IMR-90 (cell line): ENCODE data around the gene PON2. TPM values are rescaled to one million over a fixed set of nuclear protein-coding genes. Genes with fewer than 3 reads are reported as not detected.

Experiments
- ATAC-seq: fragments of 200-7000 bp; cut with Tn5 transposase; 2 replicates; pipeline ENCODE4 v1.9.1; 2020; ENCODE audit warnings: low read depth, mild to moderate bottlenecking, moderate library complexity
- BruUV-seq: library from RNA; stranded (reverse); fragments of 400-500 nt; replicated peaks from 2 replicates; lab custom pipeline; 2021; lab: Mats Ljungman, UMichigan
- CTCF ChIA-PET: fragments of 300-600 bp; formaldehyde crosslinking; extraction: SDS; loops from one replicate; lab custom pipeline; 2021; ENCODE audit warnings: antibody characterized with exemption; lab: Yijun Ruan, JAX
- POLR2A ChIA-PET: fragments of 300-600 bp; sonication (Branson Sonifier 250); formaldehyde crosslinking; loops from one replicate; lab custom pipeline; 2022; ENCODE audit warnings: antibody characterized with exemption; ENCODE audit not compliant: unreplicated experiment; lab: Charles Lee
- DNase-seq: peaks from one replicate; pipeline ENCODE4 v3.0.0; 2013
- H2AFZ ChIP-seq: replicated peaks from 2 replicates; pipeline ENCODE3; 2013; ENCODE audit warnings: low read length, mild to moderate bottlenecking; ENCODE audit not compliant: poor library complexity
- H2AK5ac ChIP-seq: 2 replicates; pipeline ENCODE4 v1.6.1; 2013; ENCODE audit warnings: low read depth, low read length, inconsistent platforms
- H2AK9ac ChIP-seq: replicated peaks from 2 replicates; pipeline ENCODE3; 2013; ENCODE audit warnings: mild to moderate bottlenecking, low read depth, low read length, moderate library complexity; ENCODE audit not compliant: poor library complexity
- H2BK120ac ChIP-seq: 2 replicates; pipeline ENCODE4 v1.6.1; 2013; ENCODE audit warnings: low read depth, low read length, inconsistent platforms
- H2BK15ac ChIP-seq: 3 replicates; pipeline ENCODE4 v1.6.1; 2013; ENCODE audit warnings: low read depth, low read length, inconsistent platforms
- H2BK20ac ChIP-seq: 2 replicates; pipeline ENCODE4 v1.6.1; 2013; ENCODE audit warnings: low read depth, mild to moderate bottlenecking, inconsistent platforms, low read length, moderate library complexity
- H2BK5ac ChIP-seq: 2 replicates; pipeline ENCODE4 v1.6.1; 2013; ENCODE audit warnings: mild to moderate bottlenecking, low read depth, low read length, inconsistent platforms; ENCODE audit not compliant: poor library complexity, severe bottlenecking
- H3K14ac ChIP-seq: replicated peaks from 2 replicates; pipeline ENCODE4 v1.6.1; 2013; ENCODE audit warnings: low read depth, low read length, inconsistent platforms
- H3K18ac ChIP-seq: 2 replicates; pipeline ENCODE4 v1.6.1; 2013; ENCODE audit warnings: low read depth, low read length, control low read depth
- H3K23ac ChIP-seq: 2 replicates; pipeline ENCODE4 v1.6.1; 2013; ENCODE audit warnings: low read depth, low read length, inconsistent platforms
- H3K27ac ChIP-seq: 2 replicates; pipeline ENCODE4 v1.5.1; 2013; ENCODE audit warnings: mild to moderate bottlenecking, control low read depth, low read length; ENCODE audit not compliant: insufficient read depth
- H3K27me3 ChIP-seq: 2 replicates; pipeline ENCODE4 v1.6.1; 2013; ENCODE audit warnings: low read length; ENCODE audit not compliant: control insufficient read depth, insufficient read depth
- H3K36me3 ChIP-seq: 2 replicates; pipeline ENCODE4 v1.6.1; 2013; ENCODE audit warnings: low read length, mixed read lengths; ENCODE audit not compliant: control insufficient read depth, insufficient read depth
- H3K4ac ChIP-seq: 2 replicates; pipeline ENCODE4 v1.6.1; 2013; ENCODE audit warnings: low read depth, low read length, inconsistent platforms
- H3K4me1 ChIP-seq: 2 replicates; pipeline ENCODE4 v1.6.1; 2013; ENCODE audit warnings: low read length, mixed read lengths; ENCODE audit not compliant: control insufficient read depth, insufficient read depth
- H3K4me2 ChIP-seq: 2 replicates; pipeline ENCODE4 v1.6.1; 2013; ENCODE audit warnings: low read depth, mild to moderate bottlenecking, control low read depth, low read length, moderate library complexity
- H3K4me3 ChIP-seq: 2 replicates; pipeline ENCODE4 v1.5.1; 2013; ENCODE audit warnings: low read depth, mild to moderate bottlenecking, control low read depth, low read length, moderate library complexity; ENCODE audit not compliant: insufficient read depth
- H3K56ac ChIP-seq: 2 replicates; pipeline ENCODE4 v1.6.1; 2013; ENCODE audit warnings: low read length, inconsistent platforms; ENCODE audit not compliant: insufficient read depth; ENCODE audit errors: extremely low read depth
- H3K79me1 ChIP-seq, 2 experiments: 2 replicates each; pipeline ENCODE4 v1.6.1; 2013; ENCODE audit warnings: low read length in 2 of 2, inconsistent platforms in 1 of 2, low read depth in 1 of 2
- H3K9ac ChIP-seq: 2 replicates; pipeline ENCODE4 v1.6.1; 2013; ENCODE audit warnings: low read depth, low read length, control low read depth
- H3K9me1 ChIP-seq: 2 replicates; pipeline ENCODE4 v1.6.1; 2013; ENCODE audit warnings: low read length, inconsistent platforms; ENCODE audit not compliant: insufficient read depth
- H3K9me3 ChIP-seq: 2 replicates; pipeline ENCODE4 v1.6.1; 2013; ENCODE audit warnings: low read length; ENCODE audit not compliant: control insufficient read depth, insufficient read depth
- H4K20me1 ChIP-seq: 2 replicates; pipeline ENCODE4 v1.6.1; 2013; ENCODE audit warnings: low read length, inconsistent platforms; ENCODE audit not compliant: insufficient read depth
- H4K5ac ChIP-seq: 2 replicates; pipeline ENCODE4 v1.6.1; 2013; ENCODE audit warnings: mild to moderate bottlenecking, low read depth, low read length, control low read depth
- H4K8ac ChIP-seq, 2 experiments: 2 replicates each; pipeline ENCODE4 v1.6.1; 2013; ENCODE audit warnings: low read depth in 2 of 2, low read length in 2 of 2, control low read depth in 1 of 2, inconsistent platforms in 1 of 2
- H4K91ac ChIP-seq: 2 replicates; pipeline ENCODE4 v1.6.1; 2013; ENCODE audit warnings: low read depth, low read length, inconsistent platforms; ENCODE audit not compliant: insufficient read depth
- BHLHE40 ChIP-seq: fragments of 150-350 bp; IDR thresholded peaks from 2 replicates; pipeline ENCODE4 v1.6.1; 2016; ENCODE audit warnings: mild to moderate bottlenecking, low read depth, low read length
- CEBPB ChIP-seq: IDR thresholded peaks from 2 replicates; pipeline ENCODE4 v1.6.1; 2012; ENCODE audit warnings: low read depth, low read length, improper control_type of control experiment
- CHD1 ChIP-seq: IDR thresholded peaks from 2 replicates; pipeline ENCODE4 v1.6.1; 2012; ENCODE audit warnings: low read depth, low read length, improper control_type of control experiment
- CTCF ChIP-seq: conservative IDR thresholded peaks from 2 replicates; pipeline ENCODE4 v1.5.1; 2012; ENCODE audit warnings: mild to moderate bottlenecking, low read depth, low read length, improper control_type of control experiment
- ELK1 ChIP-seq: fragments of 150-350 bp; IDR thresholded peaks from 2 replicates; pipeline ENCODE4 v1.6.1; 2016; ENCODE audit warnings: low read depth, mild to moderate bottlenecking, low read length, moderate library complexity, borderline replicate concordance
- FOS ChIP-seq: fragments of 150-350 bp; IDR thresholded peaks from 2 replicates; pipeline ENCODE4 v1.6.1; 2016; ENCODE audit warnings: low read depth, low read length
- MAFK ChIP-seq: IDR thresholded peaks from 2 replicates; pipeline ENCODE4 v1.6.1; 2012; ENCODE audit warnings: low read depth, low read length, improper control_type of control experiment
- MAZ ChIP-seq: IDR thresholded peaks from 2 replicates; pipeline ENCODE4 v1.6.1; 2012; ENCODE audit warnings: low read depth, mild to moderate bottlenecking, low read length, improper control_type of control experiment, moderate library complexity, borderline replicate concordance
- MXI1 ChIP-seq: IDR thresholded peaks from 2 replicates; pipeline ENCODE4 v1.6.1; 2012; ENCODE audit warnings: low read depth, mild to moderate bottlenecking, low read length, moderate library complexity, borderline replicate concordance
- NFE2L2 ChIP-seq: fragments of 150-350 bp; IDR thresholded peaks from 2 replicates; pipeline ENCODE4 v1.6.1; 2016; ENCODE audit warnings: low read depth, mild to moderate bottlenecking, low read length
- POLR2A ChIP-seq: IDR thresholded peaks from 2 replicates; pipeline ENCODE4 v1.6.1; 2012; ENCODE audit warnings: mild to moderate bottlenecking, low read depth, low read length
- RAD21 ChIP-seq: IDR thresholded peaks from 2 replicates; pipeline ENCODE4 v1.6.1; 2012; ENCODE audit warnings: low read length, improper control_type of control experiment
- RCOR1 ChIP-seq: IDR thresholded peaks from 2 replicates; pipeline ENCODE4 v1.6.1; 2012; ENCODE audit warnings: mild to moderate bottlenecking, low read length, improper control_type of control experiment; ENCODE audit not compliant: insufficient replicate concordance
- RFX5 ChIP-seq: IDR thresholded peaks from 2 replicates; pipeline ENCODE4 v1.8.0; 2012; ENCODE audit warnings: low read depth, mild to moderate bottlenecking, low read length, moderate library complexity
- SMC3 ChIP-seq: fragments of 150-350 bp; IDR thresholded peaks from 2 replicates; pipeline ENCODE4 v1.6.1; 2016; ENCODE audit warnings: low read depth, mild to moderate bottlenecking, antibody characterized with exemption, low read length, moderate library complexity
- USF2 ChIP-seq: fragments of 150-350 bp; IDR thresholded peaks from 2 replicates; pipeline ENCODE4 v1.6.1; 2017; ENCODE audit warnings: mild to moderate bottlenecking, antibody characterized with exemption, low read length, low read depth
- WGBS, 2 experiments: methylation state at CpG; one replicate each; pipeline versions ENCODE4 v1.1.5 to v1.1.7; 2013; ENCODE audit warnings: missing lambda C conversion rate in 2 of 2; ENCODE audit not compliant: insufficient read length in 1 of 2; ENCODE audit errors: extremely low coverage in 2 of 2; 5-methylcytosine and 5-hydroxymethylcytosine counted together
- dilution Hi-C: fragments of 300-500 bp; cut with HindIII; formaldehyde crosslinking; loops from one replicate; pipeline ENCODE4 v1.14.3; 2018; ENCODE audit warnings: low sequenced_read_pairs; ENCODE audit not compliant: unreplicated experiment
- in situ Hi-C: fragments of 300-500 bp; cut with MboI; formaldehyde crosslinking; loops from 3 replicates; pipeline ENCODE4 v1.14.3; 2019; ENCODE audit warnings: low sequenced_read_pairs, inconsistent platforms, mixed read lengths
- intact Hi-C: fragments of 100-400 bp; cut with micrococcal nuclease; formaldehyde crosslinking; loops from 2 replicates; pipeline ENCODE4 v1.10.0; 2022
- polyA plus RNA-seq, 3 experiments: library from polyadenylated mRNA; depleted of rRNA; stranded (reverse); fragments of >200 nt; gene quantifications; 2 replicates each; pipeline ENCODE4 v1.2.3, GENCODE V29; 2012; ENCODE audit warnings: low replicate concordance in 1 of 3
- total RNA-seq: library from RNA; depleted of rRNA; stranded (reverse); fragments of >200 nt; gene quantifications from 2 replicates; pipeline ENCODE4 v1.2.3, GENCODE V29; 2012

The PON2 gene
- total and polyA plus RNA-seq, 2 of the 4 experiments (the other 2 are of a cell fraction), result 36.2 to 65.7 TPM

- DNase-seq (no peak), ATAC-seq (no peak)
- no peak overlapping the region for H3K18ac ChIP-seq
- no peak overlapping the region for H3K23ac ChIP-seq
- peaks cover 3% of the 10 kb centered on the region for H3K36me3 ChIP-seq
- no peak overlapping the region for H2AK9ac ChIP-seq
- dilution Hi-C loops, result no loop called here
- H2BK15ac ChIP-seq, result no peak overlapping the region
- H3K56ac ChIP-seq, result no peak overlapping the region
- in situ Hi-C loops, result no loop called here
- H3K27me3 ChIP-seq, result no peaks in the 10 kb centered on the region
- POLR2A ChIA-PET, result no interaction called here
- no peak overlapping the region for H3K4ac ChIP-seq
- intact Hi-C loops, result no loop called here
- H2BK20ac ChIP-seq, result no peak overlapping the region
- CTCF ChIA-PET, result no interaction called here
- no peak overlapping the region for H2AFZ ChIP-seq
- H3K4me1 ChIP-seq, result peaks cover 5% of the 10 kb centered on the region
- no peak overlapping the region for H4K8ac ChIP-seq
- peaks cover 5% of the 10 kb centered on the region for H3K9me1 ChIP-seq
- no peaks in the 10 kb centered on the region for H3K9me3 ChIP-seq
- H4K20me1 ChIP-seq, result no peaks in the 10 kb centered on the region
- no peak overlapping the region for H4K91ac ChIP-seq
- H2BK5ac ChIP-seq, result no peak overlapping the region
- no peak overlapping the region for H4K5ac ChIP-seq
- no peak overlapping the region for H3K9ac ChIP-seq
- no peak overlapping the region for H3K27ac ChIP-seq
- TF ChIP-seq MXI1 (no peak), MAFK (no peak), SMC3 (no peak), CEBPB (no peak), ELK1 (no peak), POLR2A (no peak), FOS (no peak), USF2 (no peak), NFE2L2 (no peak), CTCF (no peak), MAZ (no peak), BHLHE40 (no peak), RAD21 (no peak), RFX5 (no peak), CHD1 (no peak), RCOR1 (no peak)
- H2BK120ac ChIP-seq, result no peak overlapping the region
- no TSS peak for BruUV-seq
- no peak overlapping the region for H3K4me3 ChIP-seq
- peaks cover 25 to 34% of the 10 kb centered on the region in 2 experiments for H3K79me1 ChIP-seq
- no peak overlapping the region for H2AK5ac ChIP-seq
- H3K4me2 ChIP-seq, result no peak overlapping the region
- no CpG with 5 or more reads among the region's 1 CpG for WGBS, 2 experiments
- no peak overlapping the region for H3K14ac ChIP-seq
Measured at GRCh38 chr7:95433129-95433528, 1.7 kb downstream of the PON2 start.
